ENCODE data around the gene BCL11B.

Gene BCL11B

GRCh38 chr14:99287269-99287942 lies 15.4 kb upstream of the BCL11B start:
- TF ChIP-seq, protein P1, sequence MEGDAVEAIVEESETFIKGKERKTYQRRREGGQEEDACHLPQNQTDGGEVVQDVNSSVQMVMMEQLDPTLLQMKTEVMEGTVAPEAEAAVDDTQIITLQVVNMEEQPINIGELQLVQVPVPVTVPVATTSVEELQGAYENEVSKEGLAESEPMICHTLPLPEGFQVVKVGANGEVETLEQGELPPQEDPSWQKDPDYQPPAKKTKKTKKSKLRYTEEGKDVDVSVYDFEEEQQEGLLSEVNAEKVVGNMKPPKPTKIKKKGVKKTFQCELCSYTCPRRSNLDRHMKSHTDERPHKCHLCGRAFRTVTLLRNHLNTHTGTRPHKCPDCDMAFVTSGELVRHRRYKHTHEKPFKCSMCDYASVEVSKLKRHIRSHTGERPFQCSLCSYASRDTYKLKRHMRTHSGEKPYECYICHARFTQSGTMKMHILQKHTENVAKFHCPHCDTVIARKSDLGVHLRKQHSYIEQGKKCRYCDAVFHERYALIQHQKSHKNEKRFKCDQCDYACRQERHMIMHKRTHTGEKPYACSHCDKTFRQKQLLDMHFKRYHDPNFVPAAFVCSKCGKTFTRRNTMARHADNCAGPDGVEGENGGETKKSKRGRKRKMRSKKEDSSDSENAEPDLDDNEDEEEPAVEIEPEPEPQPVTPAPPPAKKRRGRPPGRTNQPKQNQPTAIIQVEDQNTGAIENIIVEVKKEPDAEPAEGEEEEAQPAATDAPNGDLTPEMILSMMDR (IDR thresholded peaks at IDR 0.05; ENCODE audit: control insufficient read depth, insufficient read depth, low read depth, low read length, missing control alignments), result no peak
- no peak overlapping the region for H3K4me3 ChIP-seq (ENCODE audit: control insufficient read depth, low read depth, low read length)
- DNase-seq (ENCODE audit: low read depth), result no peak

GRCh38 chr14:99286761-99287160 lies 14.8 kb upstream of the BCL11B start:
- no peak overlapping the region for H3K4me3 ChIP-seq (ENCODE audit: control insufficient read depth, low read depth, low read length)
- TF ChIP-seq, protein P1 (IDR thresholded peaks at IDR 0.05; ENCODE audit: control insufficient read depth, insufficient read depth, low read depth, low read length, missing control alignments), result no peak
- no peak for DNase-seq (ENCODE audit: low read depth)

GRCh38 chr14:99284254-99285004 lies 12.4 kb upstream of the BCL11B start:
- TF ChIP-seq, protein P1 (IDR thresholded peaks at IDR 0.05; ENCODE audit: control insufficient read depth, insufficient read depth, low read depth, low read length, missing control alignments), result no peak
- DNase-seq (ENCODE audit: low read depth), result no peak
- no peak overlapping the region for H3K4me3 ChIP-seq (ENCODE audit: control insufficient read depth, low read depth, low read length)

DNA sequence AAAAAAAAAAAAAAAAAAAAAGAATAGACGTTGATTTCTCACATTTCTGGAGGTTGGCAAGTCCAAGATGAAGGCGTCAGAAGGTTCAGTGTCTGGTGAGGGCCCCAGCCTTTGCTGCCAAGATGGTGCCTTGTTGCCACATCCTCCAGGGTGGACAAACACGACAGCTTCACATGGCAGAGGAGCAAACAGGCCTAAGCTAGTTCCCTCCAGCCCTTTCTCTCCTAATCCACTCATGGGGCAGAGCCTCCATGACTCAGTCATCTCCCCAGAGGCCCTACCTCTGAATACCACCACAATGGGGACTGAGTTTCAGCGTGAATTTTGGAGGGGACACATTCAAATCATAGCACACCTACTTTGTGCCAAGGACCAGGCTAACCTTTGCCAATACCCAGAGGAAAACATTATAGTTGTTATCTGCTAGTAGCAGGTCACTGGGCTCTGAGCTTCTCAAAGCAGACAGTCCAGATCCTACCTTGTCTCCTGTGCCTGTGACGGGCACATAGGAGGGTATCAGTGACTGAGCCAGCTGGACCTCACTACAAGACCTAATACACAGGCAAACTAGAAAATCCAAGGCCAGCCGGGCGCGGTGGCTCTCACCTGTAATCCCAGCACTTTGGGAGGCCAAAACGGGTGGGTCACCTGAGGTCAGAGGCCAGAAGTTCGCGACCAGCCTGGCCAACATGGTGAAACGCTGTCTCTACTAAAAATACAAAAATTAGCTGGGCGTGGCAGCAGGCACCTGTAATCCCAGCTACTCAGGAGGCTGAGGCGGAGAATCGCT lies 10.5 kb upstream of the BCL11B start:
- DNase-seq (ENCODE audit: low read depth), result no peak
- TF ChIP-seq, protein P1 (IDR thresholded peaks at IDR 0.05; ENCODE audit: control insufficient read depth, insufficient read depth, low read depth, low read length, missing control alignments), result no peak
- no peak overlapping the region for H3K4me3 ChIP-seq (ENCODE audit: control insufficient read depth, low read depth, low read length)

DNA sequence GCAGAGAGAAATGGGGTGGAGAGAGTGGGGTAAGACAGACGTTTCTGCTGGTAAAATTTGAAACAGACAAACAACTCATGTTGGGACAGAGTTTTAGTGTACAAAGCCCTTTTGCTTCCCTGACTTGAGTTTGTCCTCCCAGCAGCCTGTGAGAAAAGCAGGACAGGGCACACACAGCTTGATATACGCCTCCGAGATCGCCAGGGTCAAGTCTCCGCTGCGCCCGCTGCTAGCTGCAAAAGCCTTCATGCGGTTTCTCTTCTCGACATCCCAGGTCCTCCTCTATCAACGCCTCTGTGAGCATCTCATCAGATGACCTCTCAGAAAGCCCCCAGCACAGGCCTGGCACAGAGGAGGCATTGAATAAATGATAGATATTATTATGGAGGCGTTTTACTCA lies 9.4 kb upstream of the BCL11B start:
- no peak for DNase-seq (ENCODE audit: low read depth)
- TF ChIP-seq, protein P1 (IDR thresholded peaks at IDR 0.05; ENCODE audit: control insufficient read depth, insufficient read depth, low read depth, low read length, missing control alignments), result no peak
- no peak overlapping the region for H3K4me3 ChIP-seq (ENCODE audit: control insufficient read depth, low read depth, low read length)

GRCh38 chr14:99280852-99281251 lies 8.9 kb upstream of the BCL11B start:
- TF ChIP-seq, protein P1 (IDR thresholded peaks at IDR 0.05; ENCODE audit: control insufficient read depth, insufficient read depth, low read depth, low read length, missing control alignments), result no peak
- no peak for DNase-seq (ENCODE audit: low read depth)
- H3K4me3 ChIP-seq (ENCODE audit: control insufficient read depth, low read depth, low read length), result no peak overlapping the region
